ENCODE data around the gene COQ5. TPM values are rescaled to one million over a fixed set of nuclear protein-coding genes. Genes with fewer than 3 reads are reported as not detected.

Gene COQ5
- total and polyA plus RNA-seq, 2 of the 4 experiments (the other 2 are of a cell fraction) = 21.6 to 25.1 TPM

DNA sequence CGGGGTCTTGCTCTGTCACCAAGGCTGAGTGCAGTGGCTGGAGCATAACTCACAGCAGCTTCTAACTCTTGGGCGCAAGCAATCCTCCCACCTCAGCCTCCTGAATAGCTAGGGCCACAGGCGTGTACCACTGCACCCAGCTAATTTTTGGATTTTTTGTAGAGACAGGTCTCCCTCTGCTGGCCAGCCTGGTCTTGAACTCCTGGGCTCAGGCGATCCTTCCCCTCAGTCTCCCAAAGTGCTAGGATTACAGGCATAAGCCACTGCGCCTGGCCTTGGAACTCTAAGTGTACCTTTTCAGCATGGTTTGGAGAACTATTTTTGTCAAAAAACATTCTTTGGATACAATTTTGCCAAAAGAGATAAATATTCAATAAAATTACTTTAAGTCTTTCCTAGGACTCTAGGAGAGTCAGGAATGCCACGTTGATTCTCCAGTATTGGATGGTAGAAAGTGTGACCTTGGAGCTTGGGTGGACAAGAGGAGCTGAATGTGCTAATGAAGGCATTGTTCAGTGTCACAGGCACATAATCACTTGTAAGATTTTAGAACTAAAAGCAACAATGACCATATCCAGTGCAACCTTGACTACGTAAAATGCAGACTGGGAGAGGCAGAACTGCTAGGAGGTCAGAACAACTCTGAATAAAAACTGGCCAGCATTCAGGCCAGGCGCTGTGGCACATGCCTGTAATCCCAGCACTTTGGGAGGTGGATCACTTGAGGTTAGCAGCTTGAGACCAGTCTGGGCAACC lies 62.2 kb downstream of the COQ5 start:
- Histone ChIP-seq H3K23ac (ENCODE audit: low read depth, low read length) (peak overlapping the region; percentile 75; the same call in 1 of the 2 replicates), H3K9me1 (ENCODE audit: insufficient read depth, low read length) (no peaks in the 10 kb centered on the region), H4K8ac (ENCODE audit: low read depth in 2 of 2, low read length in 2 of 2) (no peak overlapping the region), H3K9me3 (ENCODE audit: control insufficient read depth, insufficient read depth, low read length) (no peaks in the 10 kb centered on the region), H4K91ac (ENCODE audit: insufficient read depth, low read depth, low read length) (no peak overlapping the region), H3K14ac (replicated peaks; ENCODE audit: low read depth, low read length) (no peak overlapping the region), H2BK5ac (ENCODE audit: low read depth, low read length, poor library complexity, severe bottlenecking) (no peak overlapping the region), H3K56ac (ENCODE audit: extremely low read depth, insufficient read depth, low read length) (no peak overlapping the region), H3K4me2 (ENCODE audit: low read depth, low read length) (no peak overlapping the region), H3K9ac (ENCODE audit: low read depth, low read length) (no peak overlapping the region), H3K4me3 (ENCODE audit: insufficient read depth, low read depth, low read length) (no peak overlapping the region), H2AK9ac (replicated peaks; ENCODE audit: low read depth, low read length, poor library complexity) (no peak overlapping the region), H3K27ac (ENCODE audit: insufficient read depth, low read length) (no peak overlapping the region), H3K36me3 (ENCODE audit: control insufficient read depth, insufficient read depth, low read length) (peaks cover 38% of the 10 kb centered on the region), H3K27me3 (ENCODE audit: control insufficient read depth, insufficient read depth, low read length) (no peaks in the 10 kb centered on the region), H3K79me1 (ENCODE audit: low read depth in 1 of 2, low read length in 2 of 2) (peaks cover 31 to 63% of the 10 kb centered on the region in 2 experiments), H3K18ac (ENCODE audit: low read depth, low read length) (no peak overlapping the region), H4K5ac (ENCODE audit: low read depth, low read length) (no peak overlapping the region), H2BK20ac (ENCODE audit: low read depth, low read length) (no peak overlapping the region), H3K4me1 (ENCODE audit: control insufficient read depth, insufficient read depth, low read length) (peaks cover 4% of the 10 kb centered on the region; the same call in 1 of the 2 replicates), H2AK5ac (ENCODE audit: low read depth, low read length) (no peak overlapping the region), H2AFZ (replicated peaks; ENCODE audit: low read length, poor library complexity) (no peak overlapping the region), H2BK15ac (ENCODE audit: low read depth, low read length) (no peak overlapping the region), H4K20me1 (ENCODE audit: insufficient read depth, low read length) (peaks cover 50% of the 10 kb centered on the region), H2BK120ac (ENCODE audit: low read depth, low read length) (no peak overlapping the region), H3K4ac (ENCODE audit: low read depth, low read length) (no peak overlapping the region)
- ATAC-seq (ENCODE audit: low read depth) (no peak), DNase-seq (peak; percentile 45)
- WGBS, 2 experiments (ENCODE audit: extremely low coverage in 2 of 2, insufficient read length in 1 of 2) = 84% methylated on average over 3 of the region's 8 CpGs; no CpG with 5 or more reads in 1 of the 2 experiments
- POLR2A ChIA-PET (ENCODE audit: unreplicated experiment) = no interaction called here
- in situ Hi-C loops (cut with MboI; ENCODE audit: low sequenced_read_pairs) (no loop called here), dilution Hi-C loops (cut with HindIII; ENCODE audit: low sequenced_read_pairs, unreplicated experiment) (no loop called here), intact Hi-C loops (cut with micrococcal nuclease) (no loop called here)
- no TSS peak for BruUV-seq (replicated peaks)
- CTCF ChIA-PET = interaction anchor here (0.5 to 1.7 kb wide), 6 partner anchors 9 to 150 kb away, joined by 3 to 6 read pairs (median 4); no protein-coding TSS in a partner anchor
- TF ChIP-seq, protein P1, sequence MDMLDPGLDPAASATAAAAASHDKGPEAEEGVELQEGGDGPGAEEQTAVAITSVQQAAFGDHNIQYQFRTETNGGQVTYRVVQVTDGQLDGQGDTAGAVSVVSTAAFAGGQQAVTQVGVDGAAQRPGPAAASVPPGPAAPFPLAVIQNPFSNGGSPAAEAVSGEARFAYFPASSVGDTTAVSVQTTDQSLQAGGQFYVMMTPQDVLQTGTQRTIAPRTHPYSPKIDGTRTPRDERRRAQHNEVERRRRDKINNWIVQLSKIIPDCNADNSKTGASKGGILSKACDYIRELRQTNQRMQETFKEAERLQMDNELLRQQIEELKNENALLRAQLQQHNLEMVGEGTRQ (IDR thresholded peaks at IDR 0.05; ENCODE audit: low read depth, low read length) = no peak
- TF ChIP-seq RFX5 (IDR thresholded peaks at IDR 0.05; ENCODE audit: low read depth, low read length) = no peak
- no peak for TF ChIP-seq NFE2L2 (IDR thresholded peaks at IDR 0.05; ENCODE audit: low read depth, low read length)
- no peak for TF ChIP-seq RCOR1 (IDR thresholded peaks at IDR 0.05; ENCODE audit: insufficient replicate concordance, low read length)
- TF ChIP-seq RAD21 (IDR thresholded peaks at IDR 0.05; ENCODE audit: low read length) = peak; percentile 43; the same call in 1 of the 2 replicates
- no peak for TF ChIP-seq MAFK (IDR thresholded peaks at IDR 0.05; ENCODE audit: low read depth, low read length)
- TF ChIP-seq, protein P2, sequence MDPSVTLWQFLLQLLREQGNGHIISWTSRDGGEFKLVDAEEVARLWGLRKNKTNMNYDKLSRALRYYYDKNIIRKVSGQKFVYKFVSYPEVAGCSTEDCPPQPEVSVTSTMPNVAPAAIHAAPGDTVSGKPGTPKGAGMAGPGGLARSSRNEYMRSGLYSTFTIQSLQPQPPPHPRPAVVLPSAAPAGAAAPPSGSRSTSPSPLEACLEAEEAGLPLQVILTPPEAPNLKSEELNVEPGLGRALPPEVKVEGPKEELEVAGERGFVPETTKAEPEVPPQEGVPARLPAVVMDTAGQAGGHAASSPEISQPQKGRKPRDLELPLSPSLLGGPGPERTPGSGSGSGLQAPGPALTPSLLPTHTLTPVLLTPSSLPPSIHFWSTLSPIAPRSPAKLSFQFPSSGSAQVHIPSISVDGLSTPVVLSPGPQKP (IDR thresholded peaks at IDR 0.05; ENCODE audit: borderline replicate concordance, low read depth, low read length) = no peak
- TF ChIP-seq MXI1 (IDR thresholded peaks at IDR 0.05; ENCODE audit: borderline replicate concordance, low read depth, low read length) = no peak
- no peak for TF ChIP-seq CHD1 (IDR thresholded peaks at IDR 0.05; ENCODE audit: low read depth, low read length)
- TF ChIP-seq CEBPB (IDR thresholded peaks at IDR 0.05; ENCODE audit: low read depth, low read length) = no peak
- TF ChIP-seq BHLHE40 (IDR thresholded peaks at IDR 0.05; ENCODE audit: low read depth, low read length) = no peak
- TF ChIP-seq, protein P3, sequence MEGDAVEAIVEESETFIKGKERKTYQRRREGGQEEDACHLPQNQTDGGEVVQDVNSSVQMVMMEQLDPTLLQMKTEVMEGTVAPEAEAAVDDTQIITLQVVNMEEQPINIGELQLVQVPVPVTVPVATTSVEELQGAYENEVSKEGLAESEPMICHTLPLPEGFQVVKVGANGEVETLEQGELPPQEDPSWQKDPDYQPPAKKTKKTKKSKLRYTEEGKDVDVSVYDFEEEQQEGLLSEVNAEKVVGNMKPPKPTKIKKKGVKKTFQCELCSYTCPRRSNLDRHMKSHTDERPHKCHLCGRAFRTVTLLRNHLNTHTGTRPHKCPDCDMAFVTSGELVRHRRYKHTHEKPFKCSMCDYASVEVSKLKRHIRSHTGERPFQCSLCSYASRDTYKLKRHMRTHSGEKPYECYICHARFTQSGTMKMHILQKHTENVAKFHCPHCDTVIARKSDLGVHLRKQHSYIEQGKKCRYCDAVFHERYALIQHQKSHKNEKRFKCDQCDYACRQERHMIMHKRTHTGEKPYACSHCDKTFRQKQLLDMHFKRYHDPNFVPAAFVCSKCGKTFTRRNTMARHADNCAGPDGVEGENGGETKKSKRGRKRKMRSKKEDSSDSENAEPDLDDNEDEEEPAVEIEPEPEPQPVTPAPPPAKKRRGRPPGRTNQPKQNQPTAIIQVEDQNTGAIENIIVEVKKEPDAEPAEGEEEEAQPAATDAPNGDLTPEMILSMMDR (conservative IDR thresholded peaks at IDR 0.05; ENCODE audit: low read depth, low read length) = peak; percentile 55
- no peak for TF ChIP-seq MAZ (IDR thresholded peaks at IDR 0.05; ENCODE audit: borderline replicate concordance, low read depth, low read length)
- TF ChIP-seq FOS (IDR thresholded peaks at IDR 0.05; ENCODE audit: low read depth, low read length) = no peak
